Natural killer cell (primary cell): ENCODE data around the gene MANSC4. TPM values are rescaled to one million over a fixed set of nuclear protein-coding genes. Genes with fewer than 3 reads are reported as not detected.
"Not testable (repeated sequence)": the region's sequence is repeated elsewhere in the genome, so short reads cannot be mapped to it uniquely, and the experiment has no call there.

Experiments used
- ATAC-seq, 3 donors: fragments of 150-1000 bp in 2 of 3; fragments of 200-7000 bp in 1 of 3; cut with Tn5 transposase; 1 replicate in 1 of 3; 2 replicates in 2 of 3; pipeline ENCODE4 v1.10.0; 2021; ENCODE audit warnings: mild to moderate bottlenecking in 2 of 3, moderate library complexity in 2 of 3
- DNase-seq, 2 donors: peaks; one replicate each; pipeline versions ENCODE4 v3.0.0 to v3.0.0-alpha.2; 2013 to 2021; ENCODE audit warnings: mixed read lengths in 1 of 2
- H3K27ac ChIP-seq: one replicate; pipeline ENCODE4 v1.5.1; 2013; ENCODE audit warnings: mild to moderate bottlenecking, low read length
- H3K27me3 ChIP-seq: one replicate; pipeline ENCODE4 v1.6.1; 2013; ENCODE audit warnings: low read length; ENCODE audit not compliant: control insufficient read depth, insufficient read depth
- H3K36me3 ChIP-seq: one replicate; pipeline ENCODE4 v1.6.1; 2013; ENCODE audit warnings: low read length; ENCODE audit not compliant: control insufficient read depth, insufficient read depth
- H3K4me1 ChIP-seq: one replicate; pipeline ENCODE4 v1.6.1; 2013; ENCODE audit warnings: low read length; ENCODE audit not compliant: control insufficient read depth, insufficient read depth
- H3K4me3 ChIP-seq: one replicate; pipeline ENCODE4 v1.5.1; 2013; ENCODE audit warnings: low read length
- H3K9me3 ChIP-seq: one replicate; pipeline ENCODE4 v1.6.1; 2013; ENCODE audit warnings: low read length; ENCODE audit not compliant: control insufficient read depth, insufficient read depth
- H3K27ac Mint-ChIP-seq, 2 donors: one replicate each; pipeline ENCODE4 v1.8.0; 2022; ENCODE audit warnings: mild to moderate bottlenecking in 2 of 2, mixed read lengths in 2 of 2, moderate library complexity in 1 of 2
- H3K27me3 Mint-ChIP-seq, 2 donors: one replicate each; pipeline ENCODE4 v1.8.0; 2022; ENCODE audit warnings: low read depth in 2 of 2, mixed read lengths in 2 of 2
- H3K36me3 Mint-ChIP-seq: one replicate; pipeline ENCODE4 v1.8.0; 2022; ENCODE audit warnings: mixed read lengths
- H3K4me1 Mint-ChIP-seq, 2 donors: one replicate each; pipeline ENCODE4 v1.8.0; 2022; ENCODE audit warnings: mixed read lengths in 2 of 2
- H3K4me3 Mint-ChIP-seq: one replicate; pipeline ENCODE4 v1.8.0; 2022; ENCODE audit warnings: mild to moderate bottlenecking, moderate library complexity, mixed read lengths
- H3K9me3 Mint-ChIP-seq, 2 donors: one replicate each; pipeline ENCODE4 v1.8.0; 2022; ENCODE audit warnings: mixed read lengths in 2 of 2
- WGBS: methylation state at CpG from one replicate; pipeline ENCODE4 v1.1.7; 2013; ENCODE audit warnings: missing lambda C conversion rate; ENCODE audit not compliant: insufficient coverage; 5-methylcytosine and 5-hydroxymethylcytosine counted together
- intact Hi-C: fragments of 100-400 bp; cut with micrococcal nuclease; formaldehyde crosslinking; loops from one replicate; pipeline ENCODE4 v1.14.2; 2022
- total RNA-seq, 4 donors: library from RNA; stranded (reverse); fragments of 120-200 nt in 1 of 4; gene quantifications; one replicate each; pipeline versions ENCODE4 v1.2.3 to v1.2.4, GENCODE V29; 2013 to 2022
- TF ChIP-seq, protein P1 (sequence below): fragments of 200-600 bp; IDR thresholded peaks from one replicate; pipeline ENCODE4 v1.8.0; 2022; ENCODE audit warnings: antibody characterized with exemption

MANSC4 gene
- total RNA-seq, 3 donors from 2014 or later (not counting 1 experiment from before 2014, with no cell fraction given) = not detected

DNA sequence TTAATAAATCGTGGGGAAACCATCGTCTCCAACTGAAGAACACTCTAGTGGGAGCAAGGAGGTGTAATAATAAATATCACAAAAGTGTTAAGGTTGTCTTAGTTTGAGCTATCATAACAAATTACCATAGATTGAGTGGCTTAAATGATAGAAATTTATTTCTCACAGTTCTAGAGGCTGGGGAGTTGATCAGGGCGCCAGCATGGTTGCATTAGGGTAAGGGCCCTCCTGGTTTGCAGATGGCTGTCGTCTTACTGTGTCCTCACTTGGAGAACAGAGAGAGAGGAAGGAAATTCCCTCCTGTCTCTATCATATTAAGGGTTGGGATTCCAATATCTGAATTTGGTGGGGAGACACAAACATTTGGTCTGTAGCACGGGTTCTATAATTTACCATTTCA is 36.4 kb downstream of the MANSC4 start:
- intact Hi-C loops = no loop called here
- Histone ChIP-seq H3K4me3 (no peak overlapping the region), H3K4me1 (no peaks in the 10 kb centered on the region), H3K27me3 (no peaks in the 10 kb centered on the region), H3K27ac (no peak overlapping the region), H3K36me3 (peaks cover 25% of the 10 kb centered on the region), H3K9me3 (no peaks in the 10 kb centered on the region)
- no peak overlapping the region for H3K4me3 Mint-ChIP-seq
- H3K27ac Mint-ChIP-seq = no peak overlapping the region
- DNase-seq = no peak
- no peak for ATAC-seq
- no peaks in the 10 kb centered on the region for H3K4me1 Mint-ChIP-seq
- H3K36me3 Mint-ChIP-seq = peaks cover 14% of the 10 kb centered on the region
- 100% methylated on average over 4 of the region's 5 CpGs for WGBS
- TF ChIP-seq, protein P1, sequence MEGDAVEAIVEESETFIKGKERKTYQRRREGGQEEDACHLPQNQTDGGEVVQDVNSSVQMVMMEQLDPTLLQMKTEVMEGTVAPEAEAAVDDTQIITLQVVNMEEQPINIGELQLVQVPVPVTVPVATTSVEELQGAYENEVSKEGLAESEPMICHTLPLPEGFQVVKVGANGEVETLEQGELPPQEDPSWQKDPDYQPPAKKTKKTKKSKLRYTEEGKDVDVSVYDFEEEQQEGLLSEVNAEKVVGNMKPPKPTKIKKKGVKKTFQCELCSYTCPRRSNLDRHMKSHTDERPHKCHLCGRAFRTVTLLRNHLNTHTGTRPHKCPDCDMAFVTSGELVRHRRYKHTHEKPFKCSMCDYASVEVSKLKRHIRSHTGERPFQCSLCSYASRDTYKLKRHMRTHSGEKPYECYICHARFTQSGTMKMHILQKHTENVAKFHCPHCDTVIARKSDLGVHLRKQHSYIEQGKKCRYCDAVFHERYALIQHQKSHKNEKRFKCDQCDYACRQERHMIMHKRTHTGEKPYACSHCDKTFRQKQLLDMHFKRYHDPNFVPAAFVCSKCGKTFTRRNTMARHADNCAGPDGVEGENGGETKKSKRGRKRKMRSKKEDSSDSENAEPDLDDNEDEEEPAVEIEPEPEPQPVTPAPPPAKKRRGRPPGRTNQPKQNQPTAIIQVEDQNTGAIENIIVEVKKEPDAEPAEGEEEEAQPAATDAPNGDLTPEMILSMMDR = no peak
- H3K9me3 Mint-ChIP-seq = no peaks in the 10 kb centered on the region
- H3K27me3 Mint-ChIP-seq = no peaks in the 10 kb centered on the region

- H3K9me3 Mint-ChIP-seq, H3K9me3 ChIP-seq, H3K4me1 ChIP-seq, H3K4me3 Mint-ChIP-seq, H3K27me3 ChIP-seq, H3K36me3 Mint-ChIP-seq, ATAC-seq, H3K27ac Mint-ChIP-seq, DNase-seq, H3K27ac ChIP-seq, H3K4me3 ChIP-seq, H3K4me1 Mint-ChIP-seq, H3K27me3 Mint-ChIP-seq, intact Hi-C loops: not testable (repeated sequence)
- 96% methylated on average over 8 of the region's 9 CpGs for WGBS
- peaks cover 47% of the 10 kb centered on the region for H3K36me3 ChIP-seq
Measured at GRCh38 chr12:27734321-27734720, 45.7 kb downstream of the MANSC4 start.

DNA sequence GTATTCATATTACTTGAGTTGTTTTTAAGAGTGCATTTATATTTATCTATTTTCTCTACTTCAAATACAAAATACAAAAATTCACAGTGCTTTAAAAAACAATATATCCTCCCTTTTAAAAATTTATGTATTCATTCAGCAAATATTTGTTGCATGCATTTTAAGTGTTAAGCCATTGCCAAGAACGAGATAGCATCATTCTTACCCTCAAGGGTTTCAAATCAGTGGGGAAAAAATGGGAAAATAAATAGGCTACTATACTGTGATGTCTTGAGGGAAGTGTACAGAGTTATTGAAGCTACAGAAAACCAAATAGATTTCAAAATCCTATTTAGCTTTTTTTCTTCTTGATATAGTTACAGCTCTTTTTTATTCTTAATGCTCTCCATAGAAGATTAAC is 46.2 kb downstream of the MANSC4 start:
- H3K27me3 Mint-ChIP-seq = no peaks in the 10 kb centered on the region
- TF ChIP-seq, protein P1 = no peak
- no peaks in the 10 kb centered on the region for H3K27me3 ChIP-seq
- H3K36me3 Mint-ChIP-seq = peaks cover 7% of the 10 kb centered on the region
- intact Hi-C loops = loop anchor here (1.0 to 2.0 kb wide), 2 partner anchors 88 to 207 kb away; no protein-coding TSS in a partner anchor
- no peaks in the 10 kb centered on the region for H3K9me3 ChIP-seq
- ATAC-seq = no peak
- H3K4me1 Mint-ChIP-seq = no peaks in the 10 kb centered on the region
- H3K4me1 ChIP-seq = no peaks in the 10 kb centered on the region
- 100% methylated on average over 1 of the region's 1 CpG for WGBS
- peaks cover 42% of the 10 kb centered on the region for H3K36me3 ChIP-seq
- no peaks in the 10 kb centered on the region for H3K9me3 Mint-ChIP-seq
- H3K27ac Mint-ChIP-seq = no peak overlapping the region
- H3K27ac ChIP-seq = no peak overlapping the region
- no peak overlapping the region for H3K4me3 Mint-ChIP-seq
- DNase-seq = no peak
- no peak overlapping the region for H3K4me3 ChIP-seq

DNA sequence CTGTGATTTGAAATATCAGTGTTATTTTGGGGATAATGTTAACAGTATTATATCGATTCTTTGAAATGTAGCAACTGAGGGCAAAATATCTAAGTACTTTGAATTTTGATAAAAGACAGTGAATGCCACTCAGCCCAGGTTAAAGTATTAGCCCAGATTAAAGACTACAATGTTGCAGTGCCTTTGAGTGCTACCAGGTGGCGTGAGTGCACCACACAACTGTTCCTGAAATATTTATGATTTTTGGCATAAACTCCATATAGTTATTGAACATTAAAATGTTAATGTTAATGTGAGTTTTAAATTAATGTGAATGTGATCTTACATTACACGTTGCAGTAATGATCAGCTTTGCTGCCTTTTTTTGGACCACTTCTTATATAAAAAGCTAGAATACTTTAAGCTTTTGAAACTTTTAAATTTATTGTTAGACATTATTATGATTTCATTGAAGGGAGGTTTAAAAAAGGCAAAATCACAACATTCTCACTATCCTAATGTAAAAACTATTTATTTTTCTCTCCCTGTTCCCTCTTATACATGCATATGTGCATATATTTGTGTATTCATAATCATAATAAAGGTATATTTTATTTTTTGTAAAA is 46.9 kb downstream of the MANSC4 start:
- intact Hi-C loops = loop anchor here (1.0 to 2.0 kb wide), 2 partner anchors 88 to 208 kb away; no protein-coding TSS in a partner anchor
- DNase-seq = peak in 1 of 2 donors; percentile 65

More for the DNA sequence above, 46.9 kb downstream of the MANSC4 start:
- WGBS = 73% methylated on average over 2 of the region's 3 CpGs
- no peaks in the 10 kb centered on the region for H3K4me1 Mint-ChIP-seq
- Histone ChIP-seq H3K27ac (no peak overlapping the region), H3K27me3 (no peaks in the 10 kb centered on the region), H3K4me3 (no peak overlapping the region), H3K9me3 (no peaks in the 10 kb centered on the region), H3K4me1 (no peaks in the 10 kb centered on the region), H3K36me3 (peaks cover 38% of the 10 kb centered on the region)
- TF ChIP-seq, protein P1 = no peak
- no peak overlapping the region for H3K4me3 Mint-ChIP-seq
- H3K9me3 Mint-ChIP-seq = no peaks in the 10 kb centered on the region
- peaks cover 7% of the 10 kb centered on the region for H3K36me3 Mint-ChIP-seq
- H3K27ac Mint-ChIP-seq = no peak overlapping the region
- peak in 2 of 3 donors; percentile 69 to 75 for ATAC-seq
- H3K27me3 Mint-ChIP-seq = no peaks in the 10 kb centered on the region
